PC-9 (cell line): Measurements from ENCODE around the gene GATB. TPM values are rescaled to one million over a fixed set of nuclear protein-coding genes. Genes with fewer than 3 reads are reported as not detected.

ENCODE experiments used
- BruUV-seq: library from RNA; stranded (reverse); fragments of 400-500 nt; replicated peaks from 2 replicates; lab custom pipeline; 2021; lab: Mats Ljungman, UMichigan
- CTCF ChIA-PET: fragments of 300-600 bp; sonication (Branson Sonifier 250); formaldehyde crosslinking; loops from one replicate; lab custom pipeline; 2022; ENCODE audit warnings: antibody characterized with exemption; lab: Charles Lee
- POLR2A ChIA-PET: fragments of 300-600 bp; sonication (Branson Sonifier 250); formaldehyde crosslinking; loops from one replicate; lab custom pipeline; 2022; ENCODE audit warnings: antibody characterized with exemption; ENCODE audit not compliant: unreplicated experiment; lab: Charles Lee
- DNase-seq, 2 experiments: peaks; one replicate each; pipeline versions ENCODE4 v3.0.0 to v3.0.0-alpha.2; 2015 to 2022; ENCODE audit warnings: mixed read lengths in 1 of 2
- H2AFZ ChIP-seq: fragments of 200-600 bp; sonication (generic); 2 replicates; pipeline ENCODE4 v1.8.1; 2017; ENCODE audit warnings: antibody characterized with exemption
- H3F3A ChIP-seq: fragments of 200-600 bp; sonication (generic); 2 replicates; pipeline ENCODE4 v1.8.1; 2017; ENCODE audit warnings: antibody characterized with exemption, mild to moderate bottlenecking, low read depth; ENCODE audit not compliant: insufficient read depth
- H3K27ac ChIP-seq: fragments of 200-600 bp; sonication (generic); 2 replicates; pipeline ENCODE4 v1.6.1; 2016; ENCODE audit warnings: mixed run types
- H3K27me3 ChIP-seq: fragments of 200-600 bp; sonication (generic); 2 replicates; pipeline ENCODE4 v1.6.1; 2016; ENCODE audit warnings: low read depth, mixed run types; ENCODE audit not compliant: insufficient read depth
- H3K36me3 ChIP-seq: fragments of 200-600 bp; sonication (generic); 2 replicates; pipeline ENCODE4 v1.6.1; 2016; ENCODE audit warnings: low read depth, mixed run types
- H3K4me1 ChIP-seq: fragments of 200-600 bp; sonication (generic); replicated peaks from 2 replicates; pipeline ENCODE4 v1.6.1; 2016; ENCODE audit warnings: mixed run types; ENCODE audit not compliant: insufficient read depth
- H3K4me2 ChIP-seq: fragments of 200-600 bp; sonication (generic); 2 replicates; pipeline ENCODE4 v1.6.1; 2017; ENCODE audit warnings: mixed run types
- H3K4me3 ChIP-seq: fragments of 200-600 bp; sonication (generic); 2 replicates; pipeline ENCODE4 v1.6.1; 2016; ENCODE audit warnings: mixed run types
- H3K79me2 ChIP-seq: fragments of 200-600 bp; sonication (generic); 2 replicates; pipeline ENCODE4 v1.6.1; 2017; ENCODE audit warnings: low read depth, mixed run types
- H3K9me2 ChIP-seq: fragments of 200-600 bp; sonication (generic); 2 replicates; pipeline ENCODE4 v1.8.1; 2017; ENCODE audit warnings: mild to moderate bottlenecking; ENCODE audit not compliant: insufficient read depth
- H3K9me3 ChIP-seq: fragments of 200-600 bp; sonication (generic); 2 replicates; pipeline ENCODE4 v1.8.1; 2016; ENCODE audit warnings: low read depth; ENCODE audit not compliant: insufficient read depth
- H4K20me1 ChIP-seq: fragments of 200-600 bp; sonication (generic); 2 replicates; pipeline ENCODE4 v1.8.1; 2017; ENCODE audit not compliant: insufficient read depth
- EZH2 ChIP-seq: fragments of 200-600 bp; sonication (generic); IDR thresholded peaks from 2 replicates; pipeline ENCODE4 v1.8.0; 2017; ENCODE audit warnings: antibody characterized with exemption, low read depth
- intact Hi-C: fragments of 100-400 bp; cut with micrococcal nuclease; formaldehyde crosslinking; loops from one replicate; pipeline ENCODE4 v1.10.0; 2022; ENCODE audit not compliant: unreplicated experiment
- total RNA-seq: library from RNA; stranded (reverse); gene quantifications from 2 replicates; pipeline ENCODE4 v1.2.3, GENCODE V29; 2021
- TF ChIP-seq, protein P1 (sequence below): fragments of 200-600 bp; sonication (generic); conservative IDR thresholded peaks from 2 replicates; pipeline ENCODE4 v1.6.1; 2017; ENCODE audit warnings: mixed run types, antibody characterized with exemption, mild to moderate bottlenecking, moderate library complexity

GATB gene
- total RNA-seq, 1 experiment from 2014 or later, result 24.2 TPM

DNA sequence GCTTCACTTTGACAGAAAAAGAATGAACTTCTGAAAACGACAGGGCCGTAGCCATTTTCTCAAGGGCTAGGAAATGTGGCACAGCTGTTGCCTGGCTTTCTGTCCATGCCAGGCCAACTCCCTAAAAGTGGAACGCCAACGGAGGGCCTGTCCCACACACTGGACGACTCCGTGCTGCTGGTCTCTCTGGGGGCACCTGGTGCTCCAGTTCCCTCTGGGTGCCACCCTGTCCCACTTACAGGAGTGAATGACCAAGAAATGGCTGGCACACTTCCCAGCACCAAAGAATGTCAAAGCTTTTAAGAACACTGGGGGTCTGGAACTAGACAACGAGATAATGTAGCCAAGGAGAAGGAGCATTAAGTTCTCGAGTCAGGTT lies 40.9 kb downstream of the GATB start:
- DNase-seq, result no peak
- ChIA-PET POLR2A (no interaction called here), CTCF (no interaction called here)
- H3K27me3 ChIP-seq, result no peaks in the 10 kb centered on the region
- H3K79me2 ChIP-seq, result no peaks in the 10 kb centered on the region
- no peaks in the 10 kb centered on the region for H3K4me1 ChIP-seq
- H4K20me1 ChIP-seq, result no peaks in the 10 kb centered on the region
- no TSS peak for BruUV-seq
- H3K27ac ChIP-seq, result no peak overlapping the region
- no peaks in the 10 kb centered on the region for H3F3A ChIP-seq
- H3K9me3 ChIP-seq, result no peaks in the 10 kb centered on the region
- H3K4me3 ChIP-seq, result no peak overlapping the region
- no peak overlapping the region for H3K4me2 ChIP-seq
- no peak overlapping the region for H2AFZ ChIP-seq
- intact Hi-C loops, result no loop called here
- no peaks in the 10 kb centered on the region for H3K36me3 ChIP-seq
- H3K9me2 ChIP-seq, result no peaks in the 10 kb centered on the region
- TF ChIP-seq EZH2, result no peak
- TF ChIP-seq, protein P1, sequence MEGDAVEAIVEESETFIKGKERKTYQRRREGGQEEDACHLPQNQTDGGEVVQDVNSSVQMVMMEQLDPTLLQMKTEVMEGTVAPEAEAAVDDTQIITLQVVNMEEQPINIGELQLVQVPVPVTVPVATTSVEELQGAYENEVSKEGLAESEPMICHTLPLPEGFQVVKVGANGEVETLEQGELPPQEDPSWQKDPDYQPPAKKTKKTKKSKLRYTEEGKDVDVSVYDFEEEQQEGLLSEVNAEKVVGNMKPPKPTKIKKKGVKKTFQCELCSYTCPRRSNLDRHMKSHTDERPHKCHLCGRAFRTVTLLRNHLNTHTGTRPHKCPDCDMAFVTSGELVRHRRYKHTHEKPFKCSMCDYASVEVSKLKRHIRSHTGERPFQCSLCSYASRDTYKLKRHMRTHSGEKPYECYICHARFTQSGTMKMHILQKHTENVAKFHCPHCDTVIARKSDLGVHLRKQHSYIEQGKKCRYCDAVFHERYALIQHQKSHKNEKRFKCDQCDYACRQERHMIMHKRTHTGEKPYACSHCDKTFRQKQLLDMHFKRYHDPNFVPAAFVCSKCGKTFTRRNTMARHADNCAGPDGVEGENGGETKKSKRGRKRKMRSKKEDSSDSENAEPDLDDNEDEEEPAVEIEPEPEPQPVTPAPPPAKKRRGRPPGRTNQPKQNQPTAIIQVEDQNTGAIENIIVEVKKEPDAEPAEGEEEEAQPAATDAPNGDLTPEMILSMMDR, result no peak

DNA sequence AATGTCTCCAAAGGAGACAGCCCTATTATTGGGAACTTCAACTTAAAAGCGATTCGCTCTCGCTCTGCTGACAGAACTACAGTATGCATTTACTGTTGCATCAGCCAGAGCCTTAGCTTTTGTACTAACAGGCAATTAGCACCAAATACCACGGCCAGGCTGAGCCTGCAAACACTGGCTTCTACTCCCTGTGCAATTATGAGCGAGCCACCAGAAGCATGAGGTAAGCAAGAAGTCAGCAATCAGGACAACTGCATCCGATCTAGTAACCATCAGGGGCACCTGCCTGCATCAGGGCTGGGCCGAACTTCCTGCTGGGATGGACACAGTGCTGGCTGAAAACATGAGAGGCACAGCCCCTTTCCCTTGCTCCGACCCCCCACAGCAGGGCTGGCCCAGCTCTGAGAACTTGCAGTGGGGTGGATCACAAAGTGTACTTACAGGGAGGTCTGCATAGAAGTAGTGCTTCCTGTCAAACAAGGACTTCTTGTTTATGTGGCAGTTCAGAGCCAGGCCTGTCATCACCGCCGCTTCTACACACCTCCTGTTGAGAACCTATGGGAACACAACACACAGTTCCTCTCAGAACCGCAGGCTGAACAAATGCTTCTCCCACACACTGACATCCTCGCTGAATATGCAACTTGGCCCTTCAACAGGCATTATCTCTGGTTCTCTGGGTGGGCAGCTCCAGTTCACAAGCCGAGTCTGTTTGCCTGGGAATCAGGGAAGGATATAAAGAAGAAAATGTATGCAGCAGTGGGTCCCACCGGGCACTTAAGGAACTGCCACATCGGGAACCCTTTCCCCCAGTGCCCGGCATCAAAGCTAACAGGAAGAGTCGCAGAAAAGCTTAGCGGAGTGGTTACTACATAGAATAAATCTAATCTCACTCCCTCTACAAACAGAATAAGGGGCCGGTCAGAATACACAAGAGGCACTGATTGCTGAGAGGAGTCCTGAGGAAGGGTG lies 41.5 kb downstream of the GATB start:
- Histone ChIP-seq H3K79me2 (no peaks in the 10 kb centered on the region), H4K20me1 (no peaks in the 10 kb centered on the region), H3K27me3 (no peaks in the 10 kb centered on the region), H3K9me3 (no peaks in the 10 kb centered on the region), H3K4me3 (no peak overlapping the region), H3K27ac (no peak overlapping the region), H3K36me3 (no peaks in the 10 kb centered on the region), H3K4me1 (no peaks in the 10 kb centered on the region), H3K4me2 (no peak overlapping the region), H2AFZ (no peak overlapping the region), H3F3A (no peaks in the 10 kb centered on the region), H3K9me2 (no peaks in the 10 kb centered on the region)
- no peak for TF ChIP-seq EZH2
- TF ChIP-seq, protein P1, result no peak
- ChIA-PET CTCF (no interaction called here), POLR2A (no interaction called here)
- DNase-seq, result no peak
- no TSS peak for BruUV-seq
- intact Hi-C loops, result no loop called here

DNA sequence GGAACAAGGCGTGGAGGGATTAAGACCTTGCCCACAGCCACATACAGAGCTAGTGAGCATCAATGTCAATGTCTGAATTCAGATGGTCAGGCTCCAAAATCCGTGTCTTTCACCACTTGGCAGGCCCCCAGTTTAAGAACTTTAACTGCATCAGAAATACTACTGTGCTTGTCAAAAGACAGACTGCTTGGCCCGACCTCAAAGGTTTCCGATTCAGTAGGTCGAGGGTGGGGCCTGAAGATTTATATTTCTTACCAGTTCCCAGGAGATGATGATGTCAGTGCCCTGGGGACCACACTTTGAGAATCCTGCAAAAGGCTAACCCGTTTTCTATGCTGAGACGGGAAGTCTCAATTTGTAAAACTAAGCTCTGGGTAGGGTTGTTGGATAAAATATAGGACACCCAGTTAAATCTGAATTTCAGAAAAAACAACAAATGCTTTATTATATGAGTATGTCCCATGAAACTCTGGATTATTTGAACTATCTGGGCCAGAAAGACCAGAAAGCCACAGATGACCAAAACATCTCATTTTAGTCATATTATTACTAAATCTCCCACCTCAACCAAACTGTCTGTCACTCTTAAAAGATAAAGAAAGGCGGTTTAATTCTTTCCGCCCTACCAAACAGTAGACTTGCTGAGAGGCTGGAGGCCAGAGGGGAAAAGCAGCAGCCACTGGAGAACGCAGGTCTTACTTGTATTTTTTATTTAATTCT lies 42.7 kb downstream of the GATB start:
- no peaks in the 10 kb centered on the region for H3K79me2 ChIP-seq
- no peaks in the 10 kb centered on the region for H3K36me3 ChIP-seq
- H3F3A ChIP-seq, result no peaks in the 10 kb centered on the region
- no peaks in the 10 kb centered on the region for H4K20me1 ChIP-seq
- no peak overlapping the region for H3K4me3 ChIP-seq
- POLR2A ChIA-PET, result no interaction called here
- TF ChIP-seq, protein P1, result no peak
- TF ChIP-seq EZH2, result no peak
- no peaks in the 10 kb centered on the region for H3K9me2 ChIP-seq
- intact Hi-C loops, result no loop called here
- H3K9me3 ChIP-seq, result no peaks in the 10 kb centered on the region
- no peak overlapping the region for H3K27ac ChIP-seq
- H3K4me1 ChIP-seq, result no peaks in the 10 kb centered on the region
- no peak for DNase-seq
- BruUV-seq, result no TSS peak
- H3K4me2 ChIP-seq, result no peak overlapping the region
- CTCF ChIA-PET, result no interaction called here
- no peaks in the 10 kb centered on the region for H3K27me3 ChIP-seq
- no peak overlapping the region for H2AFZ ChIP-seq
